HG03575 (cell line): ENCODE data around the gene STK10.
"Not testable (repeated sequence)": the region's sequence is repeated elsewhere in the genome, so short reads cannot be mapped to it uniquely, and the experiment has no call there.

Experiments used
- ATAC-seq: cut with Tn5 transposase; IDR thresholded peaks from one replicate; pipeline ENCODE4 v1.9.1; 2021; ENCODE audit not compliant: unreplicated experiment, insufficient number of reproducible peaks, low FRiP score; ENCODE audit errors: extremely low read depth

STK10 gene

DNA sequence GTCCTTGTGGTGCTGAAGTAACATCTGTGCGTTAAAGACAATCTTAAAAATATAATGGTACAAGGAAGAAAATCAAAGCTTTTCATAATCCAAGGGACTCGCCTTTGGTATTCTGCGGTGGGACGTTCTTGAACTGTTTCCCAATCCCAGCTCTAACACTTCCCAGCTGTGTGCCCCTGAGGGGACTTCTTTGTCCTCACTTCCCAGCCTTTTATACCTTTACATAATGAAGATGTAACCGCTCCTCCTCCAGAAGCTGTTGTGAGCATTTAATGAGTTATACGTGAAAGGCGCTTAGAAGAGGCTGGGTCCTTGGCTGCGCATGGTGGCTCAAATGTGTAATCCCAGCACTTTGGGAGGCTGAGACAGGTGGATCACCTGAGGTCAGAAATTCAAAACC, 16.9 kb downstream of the STK10 start:
- ATAC-seq, result no peak

DNA sequence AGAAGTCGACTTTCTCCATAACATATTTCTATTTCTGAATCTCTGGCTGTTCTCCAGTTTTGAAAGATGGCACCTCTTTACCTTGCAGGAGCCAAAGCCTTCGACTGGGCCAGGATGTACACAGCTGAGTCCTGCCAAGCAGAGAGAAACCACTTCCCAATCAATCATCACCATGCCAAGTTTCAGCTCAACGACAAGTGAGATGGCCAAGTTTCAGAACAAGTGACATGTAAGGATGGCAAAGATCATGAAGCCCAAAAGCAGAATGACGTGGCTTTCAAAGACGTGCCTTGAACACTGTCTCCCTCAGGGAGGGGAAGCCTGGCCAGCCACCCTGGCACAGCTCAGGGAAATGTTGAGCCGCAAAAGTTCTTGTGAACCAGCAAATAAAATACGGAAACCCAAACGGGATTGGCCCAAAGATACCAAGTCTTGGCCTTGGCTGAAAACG, 17.7 kb downstream of the STK10 start:
- ATAC-seq, result no peak

DNA sequence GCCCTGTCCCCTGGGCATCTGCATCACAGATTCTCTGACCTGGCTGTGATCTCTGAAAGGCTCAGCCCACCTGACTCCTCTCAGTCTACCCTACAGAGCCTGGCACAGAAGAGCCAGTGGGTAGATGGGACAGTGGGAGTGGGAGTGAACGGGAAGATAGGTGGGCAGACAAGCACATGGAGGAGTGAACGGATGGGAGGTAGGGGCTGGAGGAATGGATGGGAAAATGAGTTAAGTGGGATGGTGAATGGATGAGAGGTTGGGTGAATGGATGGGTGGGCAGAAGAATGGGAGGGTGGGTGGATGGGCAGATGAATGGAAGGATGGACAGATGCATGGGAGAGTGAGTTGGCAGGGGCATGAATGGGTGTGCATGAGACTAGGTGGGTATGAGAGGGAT, 18.8 kb downstream of the STK10 start:
- no peak for ATAC-seq

DNA sequence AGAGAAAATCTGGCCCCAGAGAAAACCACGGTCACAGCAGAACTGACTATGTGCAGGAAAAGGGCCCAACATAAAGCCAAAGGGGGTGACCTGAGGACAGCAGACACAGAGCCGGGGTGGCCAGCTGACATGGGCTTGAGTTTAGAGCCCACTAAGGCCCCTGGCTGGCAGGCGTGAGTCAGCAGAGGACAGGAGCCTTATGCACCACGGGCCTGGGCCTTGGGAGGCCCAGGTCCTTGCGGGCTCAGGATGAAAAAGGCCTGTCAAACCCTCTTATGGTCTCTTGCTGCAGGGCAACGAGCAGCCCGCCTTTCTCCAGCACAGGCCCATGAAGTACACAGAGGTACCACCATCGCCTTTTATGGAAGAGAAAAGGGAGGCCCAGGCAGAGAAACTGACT, 19.7 kb downstream of the STK10 start:
- no peak for ATAC-seq

DNA sequence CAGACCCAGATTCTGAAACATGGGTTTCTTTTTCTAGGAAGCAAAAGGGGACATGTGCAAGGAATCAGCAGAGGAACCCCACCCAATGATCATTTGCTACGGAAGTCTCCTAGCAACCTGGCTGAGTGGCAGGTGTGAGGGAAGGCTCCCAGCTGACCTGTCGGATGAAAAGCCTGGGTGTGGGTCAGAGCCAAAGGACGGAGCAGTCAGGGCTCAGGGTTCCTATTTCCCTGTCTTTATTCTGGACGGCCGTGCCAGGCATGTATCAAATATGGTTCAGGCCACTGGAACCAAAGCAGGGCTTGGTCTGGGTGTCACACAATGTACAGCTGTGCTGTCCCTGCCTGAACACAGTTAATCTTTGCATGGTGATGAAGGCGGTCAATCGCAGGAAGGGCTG, 20.1 kb downstream of the STK10 start:
- ATAC-seq, result no peak

DNA sequence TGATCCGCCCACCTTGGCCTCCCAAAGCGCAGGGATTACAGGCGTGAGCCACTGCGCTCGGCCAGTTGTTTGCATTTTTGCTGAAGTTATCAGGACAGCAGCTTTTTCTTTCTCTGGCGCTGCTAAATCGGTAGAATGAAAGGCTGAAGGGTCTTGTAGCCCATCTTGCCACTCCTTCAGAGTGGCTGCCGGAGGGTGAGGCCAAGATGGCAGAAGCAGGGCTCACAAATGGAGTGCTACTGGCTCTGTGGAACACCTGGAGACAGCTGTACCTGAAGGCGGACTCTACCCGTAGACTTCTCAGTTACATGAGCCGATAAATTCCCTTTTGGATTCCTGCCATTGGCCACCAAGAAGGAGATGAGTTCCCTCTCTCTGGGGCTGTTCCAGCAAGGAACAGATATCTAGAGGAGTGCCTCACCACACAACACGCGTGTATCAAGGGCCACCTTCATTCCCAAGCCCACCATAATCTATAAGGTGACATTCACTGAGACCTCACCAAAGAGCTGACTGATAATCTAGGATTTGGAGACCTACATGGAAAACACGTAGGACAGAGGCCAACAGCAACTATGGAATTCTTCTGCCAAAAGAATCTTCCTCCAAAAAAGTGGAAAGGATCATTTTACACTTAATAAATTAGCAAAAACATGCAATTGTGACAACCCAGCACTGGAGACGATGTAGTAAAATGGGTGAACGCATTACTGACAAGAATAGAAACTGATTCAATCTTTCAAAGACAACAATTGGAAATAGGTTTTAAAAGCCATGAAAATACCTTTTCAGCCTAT, 21.8 kb downstream of the STK10 start:
- ATAC-seq, result no peak

DNA sequence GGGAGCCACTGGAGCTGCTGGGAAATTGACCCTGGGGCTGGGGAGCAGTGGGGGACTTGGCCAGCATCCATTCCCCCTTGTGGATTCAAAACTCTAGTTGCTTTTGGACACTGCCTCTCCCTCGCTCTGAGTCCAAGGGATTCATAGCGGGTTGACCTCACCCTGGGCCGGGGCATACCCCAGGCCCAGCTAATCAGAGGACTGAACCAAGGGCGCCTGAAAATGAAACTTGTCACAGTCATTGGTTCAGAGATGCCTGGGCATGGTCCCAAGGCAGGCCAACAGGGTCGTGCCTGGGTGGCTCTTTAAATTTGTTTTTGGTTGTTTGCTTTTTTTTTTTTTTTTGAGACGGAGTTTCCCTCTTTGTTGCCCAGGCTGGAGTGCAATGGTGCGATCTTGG, 22.6 kb downstream of the STK10 start:
- no peak for ATAC-seq

DNA sequence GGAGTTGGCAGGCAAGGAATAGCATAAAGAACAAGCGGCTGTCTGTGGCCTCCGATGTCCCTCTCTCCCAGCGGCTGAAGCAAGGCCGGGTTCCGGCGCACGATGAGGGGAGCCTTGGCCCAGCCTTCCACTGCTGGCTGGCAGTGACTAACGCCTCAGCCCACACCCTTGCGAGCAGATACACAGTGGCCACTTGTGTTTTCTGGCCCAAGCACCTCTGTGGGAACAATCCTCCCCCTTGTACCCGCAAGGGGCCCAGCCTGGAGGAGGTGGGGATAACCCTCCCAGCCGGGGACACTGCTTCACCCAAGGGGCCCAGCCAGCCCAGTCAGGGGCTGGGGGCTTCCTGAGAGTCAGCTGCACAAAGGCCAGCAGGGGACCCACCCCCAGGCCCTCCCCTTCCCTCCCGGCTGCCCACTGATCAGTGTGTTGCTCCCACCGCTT, 23.2 kb downstream of the STK10 start:
- ATAC-seq, result no peak

DNA sequence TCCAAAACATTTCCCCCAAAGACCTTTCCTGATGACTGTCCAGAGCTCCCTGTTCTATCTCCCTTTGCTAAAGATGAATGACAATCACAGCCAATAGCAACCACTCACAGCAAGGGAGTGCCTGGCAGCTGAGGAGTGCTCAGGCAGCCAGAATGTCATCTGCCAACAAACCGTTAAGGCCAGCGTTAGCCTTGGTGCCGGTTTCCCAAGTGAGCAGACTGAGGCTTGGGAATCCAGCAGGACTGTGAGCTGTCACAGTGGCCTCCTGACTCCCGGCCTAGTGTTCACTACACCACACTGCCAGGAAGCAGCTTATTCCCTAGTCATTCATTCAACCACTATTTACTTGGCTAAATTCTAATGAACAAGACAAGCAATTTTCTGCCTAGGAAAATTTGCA, 24.7 kb downstream of the STK10 start:
- no peak for ATAC-seq

DNA sequence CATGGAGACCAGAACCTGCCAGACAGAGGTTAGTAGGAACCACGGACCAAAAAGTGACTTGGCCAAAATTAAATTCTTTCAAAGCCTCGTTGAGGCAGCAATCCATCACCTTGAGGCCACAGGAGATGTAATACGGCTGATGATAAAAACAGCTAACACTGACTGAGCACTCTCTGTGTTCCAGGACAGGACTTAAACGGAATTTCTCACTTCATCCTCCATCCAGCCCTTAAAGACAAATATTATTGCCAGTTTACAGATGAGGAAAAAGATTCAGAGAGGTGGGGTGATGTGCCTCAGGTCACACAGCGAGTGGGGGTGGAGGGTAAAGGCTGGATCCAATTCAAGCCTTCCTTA, 25.1 kb downstream of the STK10 start:
- ATAC-seq, result no peak

DNA sequence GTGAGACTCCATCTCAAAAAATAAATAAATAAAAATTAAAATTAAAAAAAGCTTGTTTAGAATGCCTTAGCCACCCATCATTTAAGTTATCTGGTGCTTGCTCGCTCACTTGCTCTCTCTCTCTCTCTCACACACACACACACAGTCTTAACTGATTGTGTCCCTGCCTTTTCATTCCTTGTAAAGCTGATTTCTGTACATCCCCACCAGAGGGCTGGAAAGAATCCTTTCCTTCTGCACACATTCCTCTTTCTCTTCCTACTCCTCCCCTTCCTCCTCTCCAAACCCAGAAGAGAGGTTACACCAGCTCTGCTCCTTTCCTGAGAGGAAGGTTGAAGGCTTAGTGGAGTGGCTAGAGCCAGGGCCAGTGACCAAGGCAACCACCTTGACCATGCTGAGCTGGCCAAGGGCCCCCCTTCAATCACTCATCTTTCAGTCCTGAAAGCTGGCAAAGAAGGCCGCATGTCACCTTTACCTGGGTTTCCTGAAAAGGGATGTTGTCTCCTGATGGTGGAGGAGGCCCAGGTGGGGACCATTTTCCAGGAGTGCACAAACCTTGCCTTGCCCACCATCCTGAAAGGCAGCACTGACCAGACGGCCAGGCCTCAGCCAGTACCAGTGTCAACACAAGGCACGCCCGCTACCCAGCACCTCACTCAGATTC, 25.6 kb downstream of the STK10 start:
- ATAC-seq, result no peak

DNA sequence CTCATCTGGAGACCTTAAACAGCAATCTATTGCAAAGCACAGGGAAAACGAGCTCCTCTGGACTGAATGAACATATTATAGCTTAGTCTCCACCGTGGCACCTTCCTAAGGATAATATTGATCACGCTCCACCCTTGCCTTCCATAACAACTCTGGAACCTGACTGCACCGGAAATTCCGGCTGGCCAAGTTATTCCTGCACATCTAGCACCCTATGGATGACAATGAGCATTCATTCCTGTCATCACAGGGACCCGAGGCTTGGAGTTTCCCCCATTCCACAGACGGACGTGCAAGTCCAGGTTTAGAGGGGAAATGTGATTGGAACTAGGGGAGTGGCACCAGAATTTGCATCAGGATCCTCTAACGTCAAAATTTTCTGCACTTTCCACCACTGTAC, 27.5 kb downstream of the STK10 start:
- no peak for ATAC-seq

DNA sequence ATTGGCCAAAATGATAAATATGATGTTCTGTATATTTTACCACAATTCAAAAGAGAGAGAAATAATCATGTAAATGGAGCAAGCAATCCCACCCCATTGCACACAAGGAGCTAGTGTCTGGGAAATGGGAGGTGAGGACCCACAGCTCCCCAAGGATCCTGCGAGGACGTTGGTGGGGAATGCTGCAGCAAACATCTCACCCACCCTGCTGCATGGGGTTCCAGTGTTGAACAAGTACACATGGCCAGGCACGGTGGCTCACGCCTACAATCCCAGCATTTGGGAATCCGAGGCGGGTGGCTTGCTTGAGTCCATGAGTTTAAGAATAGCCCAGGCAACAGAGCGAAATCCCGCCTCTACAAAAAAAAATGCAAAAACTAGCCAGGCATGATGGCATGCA, 29.0 kb downstream of the STK10 start:
- no peak for ATAC-seq

DNA sequence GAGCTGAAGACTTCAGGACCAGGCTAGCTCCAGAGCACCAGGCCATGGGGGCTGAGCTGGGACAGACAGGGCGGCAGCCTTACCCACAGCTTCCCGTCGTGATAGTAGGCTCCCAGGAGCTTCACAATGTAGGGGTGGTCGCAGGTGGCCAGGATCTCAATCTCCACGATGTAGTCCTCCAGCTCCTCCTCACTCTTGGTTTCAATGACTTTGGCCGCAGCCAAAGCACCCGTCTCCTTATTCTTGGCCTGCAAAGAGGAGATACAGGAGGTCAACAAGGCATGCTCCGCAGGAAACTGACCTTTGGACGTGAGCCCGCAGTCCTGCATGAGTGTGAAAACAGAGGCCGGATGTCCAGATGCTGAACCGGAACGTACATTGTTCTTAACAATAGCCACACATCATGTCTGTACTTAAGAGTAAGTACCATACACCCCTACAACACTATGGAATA, 31.5 kb downstream of the STK10 start:
- no peak for ATAC-seq

DNA sequence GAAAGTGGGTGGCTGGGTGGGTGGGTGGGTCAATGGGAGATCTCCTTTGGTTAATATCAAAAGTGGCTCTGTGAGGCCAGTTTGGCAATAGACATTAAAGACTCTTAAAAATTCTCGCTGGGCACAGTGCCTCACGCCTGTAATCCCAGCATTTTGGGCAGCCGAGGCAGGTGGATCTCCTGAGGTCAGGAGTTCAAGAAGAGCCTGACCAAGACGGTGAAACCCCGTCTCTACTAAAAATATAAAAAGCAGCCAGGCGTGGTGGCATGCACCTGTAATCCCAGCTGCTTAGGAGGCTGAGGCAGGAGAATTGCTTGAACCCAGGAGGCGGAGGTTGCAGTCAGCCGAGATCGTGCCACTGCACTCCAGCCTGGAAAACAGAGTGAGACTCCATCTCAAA, 32.9 kb downstream of the STK10 start:
- not testable (repeated sequence) for ATAC-seq

DNA sequence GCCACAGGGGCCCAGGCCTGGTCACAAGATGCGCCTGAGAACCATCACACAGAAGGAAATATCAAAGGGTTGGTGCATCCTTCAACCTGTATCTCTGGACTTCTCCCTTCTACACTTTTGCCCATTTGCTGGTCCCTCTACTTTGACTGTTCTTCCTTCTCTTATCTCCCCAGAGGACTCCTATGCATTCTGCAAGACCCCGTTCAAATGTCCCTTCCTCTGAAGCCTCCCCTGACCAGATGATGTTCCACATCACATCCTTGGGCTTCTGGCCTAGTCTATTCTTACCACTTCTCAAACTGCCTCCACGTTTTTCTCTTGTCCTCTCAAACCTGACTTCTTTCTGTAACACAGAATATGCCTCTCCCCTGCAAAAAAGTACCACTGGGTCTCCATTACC, 34.3 kb downstream of the STK10 start:
- ATAC-seq, result no peak

DNA sequence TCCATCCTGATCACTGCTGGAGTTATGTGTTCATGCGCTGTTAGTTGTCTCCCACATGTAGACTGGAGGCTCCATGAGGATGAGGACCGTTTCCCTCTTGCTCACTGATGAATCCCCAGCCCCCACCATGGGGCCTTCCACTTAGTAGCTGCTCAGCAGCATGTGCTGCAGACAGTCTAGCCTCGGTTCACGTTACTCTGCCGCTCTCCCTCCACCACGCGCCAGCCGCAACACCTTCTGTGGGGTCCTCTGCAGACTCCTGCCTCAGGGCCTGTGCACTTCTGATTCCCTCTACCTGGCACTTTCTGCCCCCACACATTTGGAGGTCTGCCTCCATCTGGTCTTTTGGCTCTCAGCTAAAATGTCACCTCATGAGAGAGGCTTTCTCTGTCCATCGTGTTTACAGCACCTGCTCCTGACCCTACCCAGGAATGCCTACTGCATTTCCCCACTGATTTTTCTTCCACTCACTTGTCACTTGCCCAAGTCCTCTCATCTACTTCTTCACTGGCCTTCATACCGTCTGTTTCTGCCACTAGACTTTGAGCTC, 36.3 kb downstream of the STK10 start:
- no peak for ATAC-seq

DNA sequence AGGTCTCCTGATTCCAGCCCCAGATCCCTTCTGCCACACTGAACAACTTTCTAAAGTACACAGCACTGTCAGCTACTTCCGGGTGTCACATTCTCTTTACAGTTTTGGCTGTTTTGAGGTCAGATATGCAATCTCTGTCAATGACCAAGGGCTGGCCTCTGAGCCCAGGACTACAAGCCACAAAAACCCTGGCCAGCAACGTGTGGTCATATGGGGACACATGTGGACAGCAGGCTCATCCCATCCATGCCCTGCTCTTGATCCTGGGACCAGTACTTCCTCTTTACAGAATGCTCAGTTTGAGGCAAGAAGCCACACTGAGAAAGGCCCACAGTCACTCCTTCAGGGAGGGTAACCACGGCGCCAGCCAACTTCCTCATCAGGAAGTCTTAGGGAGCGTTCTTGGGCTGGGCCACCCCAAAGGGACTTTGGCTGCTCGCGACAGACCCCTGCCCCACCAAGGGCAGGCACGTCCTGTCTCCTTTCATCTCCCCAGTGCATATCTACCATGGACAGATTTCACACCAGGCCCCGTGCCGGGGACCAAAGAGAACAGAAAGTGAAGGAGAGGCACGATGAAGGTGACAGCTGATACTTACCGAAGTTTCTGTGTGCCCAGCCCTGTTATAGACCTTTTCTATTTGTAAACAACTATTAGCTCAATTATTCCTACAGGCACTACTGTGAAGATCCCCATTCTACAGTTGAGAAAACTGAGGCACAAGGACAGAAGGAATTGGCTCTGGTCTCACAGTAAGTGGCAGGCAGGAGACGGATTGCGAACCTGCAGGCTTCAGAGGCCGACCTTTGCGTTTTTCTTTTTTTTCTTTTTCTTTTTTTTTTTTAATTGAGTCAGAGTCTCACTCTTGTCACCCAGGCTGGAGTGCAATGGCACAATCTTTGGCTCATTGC, 37.3 kb downstream of the STK10 start:
- no peak for ATAC-seq

DNA sequence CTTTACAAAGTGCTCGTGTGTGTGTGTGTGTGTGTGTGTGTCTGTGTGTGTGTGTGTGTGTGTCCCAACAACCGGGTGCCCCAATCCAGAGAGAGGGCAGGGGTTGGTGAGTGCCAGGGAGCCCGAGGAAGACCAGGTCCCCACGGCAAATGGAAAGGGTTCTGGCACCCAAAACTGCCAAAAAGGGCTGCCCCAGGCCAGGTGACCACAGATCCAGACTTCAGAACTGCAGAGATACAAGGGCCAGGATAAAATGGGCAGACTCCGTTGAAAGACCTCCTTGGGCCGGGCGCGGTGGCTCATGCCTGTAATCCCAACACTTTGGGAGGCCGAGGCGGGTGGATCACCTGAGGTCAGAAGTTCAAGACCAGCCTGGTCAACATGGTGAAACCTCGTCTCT, 38.5 kb downstream of the STK10 start:
- ATAC-seq, result not testable (repeated sequence)
